GM21717 (cell line): Measurements from ENCODE around the gene IVD.

Source experiments
- ATAC-seq: cut with Tn5 transposase; IDR thresholded peaks from one replicate; pipeline ENCODE4 v1.9.1; 2021; ENCODE audit warnings: mild to moderate bottlenecking, moderate library complexity; ENCODE audit not compliant: unreplicated experiment

The IVD gene

DNA sequence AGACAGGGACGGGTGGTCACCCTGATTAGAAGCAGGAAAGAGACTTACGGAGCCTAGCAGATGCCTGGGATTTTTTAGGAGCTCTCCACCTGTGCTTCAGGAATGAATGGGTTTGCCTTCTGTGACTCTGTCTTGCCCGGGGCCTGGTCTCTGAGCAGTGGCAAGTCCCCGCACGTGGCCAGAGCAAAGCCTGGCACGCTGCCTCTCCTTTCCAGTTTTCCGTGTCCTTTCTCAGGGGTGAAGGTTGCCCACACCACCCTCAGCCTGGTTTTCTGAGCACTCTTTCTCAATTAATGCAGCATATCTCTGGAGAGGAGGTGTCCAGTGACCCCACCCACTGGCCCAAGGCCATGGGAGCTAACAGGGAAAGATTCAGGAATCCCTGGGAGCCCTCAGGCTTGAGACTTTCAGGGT is 50.7 kb downstream of the IVD start:
- no peak for ATAC-seq

DNA sequence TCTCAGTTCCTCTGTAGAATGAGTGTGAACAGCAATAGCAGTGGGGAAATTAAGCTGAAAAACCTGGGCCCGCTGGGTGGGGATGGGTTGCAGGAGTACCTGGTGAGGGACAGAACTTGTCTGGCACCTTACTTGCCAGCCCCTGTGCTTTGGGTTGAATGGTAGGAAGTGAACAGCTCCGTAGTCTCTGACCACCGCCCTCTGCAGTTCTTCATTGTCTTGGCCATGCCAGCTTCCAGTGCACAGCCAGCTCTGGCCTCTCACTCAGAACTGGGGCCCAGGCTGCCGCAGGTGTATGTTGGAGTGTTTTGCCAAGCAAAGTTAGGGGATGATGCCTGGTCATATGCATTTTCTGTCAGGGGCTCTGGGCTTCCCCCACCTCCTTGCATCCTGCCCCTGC is 51.1 kb downstream of the IVD start:
- no peak for ATAC-seq

DNA sequence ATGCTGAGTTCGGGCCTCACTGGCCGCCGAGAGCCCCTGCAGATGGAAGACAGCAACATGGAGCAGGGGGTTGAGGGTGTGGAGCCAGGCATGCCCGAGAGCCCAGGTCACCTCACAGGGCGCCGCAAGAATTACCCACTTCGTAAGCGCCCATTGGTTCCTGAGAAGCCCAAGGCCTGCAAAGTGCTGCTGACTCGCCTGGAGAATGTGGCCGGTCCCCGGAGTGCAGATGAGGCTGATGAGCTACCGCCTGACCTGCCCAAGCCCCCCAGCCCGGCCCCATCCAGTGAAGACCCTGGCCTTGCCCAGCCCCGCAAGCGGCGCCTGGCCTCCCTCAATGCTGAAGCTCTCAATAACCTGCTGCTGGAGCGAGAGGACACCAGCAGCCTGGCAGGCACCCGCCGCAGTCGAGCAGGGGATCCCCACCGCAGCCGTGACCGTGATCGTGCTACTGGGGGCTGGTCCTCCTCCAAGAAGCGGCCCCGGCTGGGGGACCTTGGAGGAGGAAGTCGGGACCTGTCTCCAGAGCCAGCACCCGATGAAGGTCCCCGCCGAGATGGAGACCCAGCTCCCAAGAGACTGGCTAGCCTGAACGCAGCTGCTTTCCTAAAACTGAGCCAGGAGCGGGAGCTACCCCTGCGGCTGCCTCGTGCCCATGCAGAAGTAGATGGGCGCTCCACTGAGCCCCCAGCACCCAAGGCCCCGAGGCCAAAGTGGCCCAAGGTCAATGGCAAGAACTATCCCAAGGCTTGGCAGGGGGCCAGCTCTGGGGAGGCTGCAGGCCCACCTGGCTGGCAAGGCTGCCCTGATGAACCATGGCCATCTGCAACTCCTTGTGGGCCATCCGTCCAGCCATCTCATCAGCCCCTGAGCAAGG is 53.1 kb downstream of the IVD start:
- no peak for ATAC-seq

DNA sequence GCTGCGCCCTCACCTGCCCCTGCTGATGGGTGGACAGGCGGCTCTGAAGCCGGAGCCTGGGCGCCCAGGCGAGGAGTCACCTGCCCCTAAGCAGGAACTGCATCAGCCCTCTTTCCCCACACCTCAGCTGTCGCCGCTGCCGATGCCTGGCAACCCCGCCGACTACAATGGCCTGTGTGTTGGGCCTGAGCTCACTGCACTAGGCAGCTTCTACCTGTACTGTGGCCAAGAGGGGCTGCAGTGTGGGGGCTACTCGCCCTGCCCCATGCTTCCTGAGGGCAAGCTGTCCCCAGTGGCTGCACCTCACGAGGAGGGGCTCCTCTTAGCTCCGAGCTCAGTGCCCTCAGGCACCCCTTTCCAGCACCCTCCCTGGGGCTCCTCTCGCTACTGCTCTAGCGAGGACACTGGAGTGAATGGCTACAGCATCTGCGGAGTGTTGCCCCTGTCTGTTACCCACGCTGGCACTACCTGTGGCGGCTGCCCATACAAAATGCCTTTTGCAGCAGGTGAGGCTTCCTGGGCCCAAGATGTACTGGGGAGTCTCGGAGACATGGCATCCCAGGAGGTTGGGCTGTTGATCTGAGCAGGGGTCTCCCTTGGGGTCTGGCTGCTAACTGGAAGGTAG is 53.9 kb downstream of the IVD start:
- no peak for ATAC-seq

DNA sequence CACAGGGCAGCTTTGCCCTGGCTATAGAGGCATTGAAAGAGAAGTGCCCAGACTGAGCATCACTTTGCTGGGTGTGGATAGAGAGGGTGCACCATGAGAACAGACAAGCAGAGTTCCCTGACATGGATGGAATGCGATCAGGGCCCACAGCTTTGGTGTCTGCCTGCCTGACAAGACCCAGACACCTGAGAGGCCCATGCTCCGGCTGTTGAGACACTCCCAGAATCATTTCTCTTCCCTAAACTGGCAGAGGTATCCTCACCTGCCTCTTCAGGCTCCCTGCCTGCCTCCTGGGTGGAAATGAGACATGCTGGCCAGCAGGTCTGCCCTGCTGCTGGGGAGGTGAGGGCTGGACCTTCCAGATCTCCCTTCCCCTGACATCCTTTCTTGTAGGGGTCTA is 54.8 kb downstream of the IVD start:
- ATAC-seq, result no peak

DNA sequence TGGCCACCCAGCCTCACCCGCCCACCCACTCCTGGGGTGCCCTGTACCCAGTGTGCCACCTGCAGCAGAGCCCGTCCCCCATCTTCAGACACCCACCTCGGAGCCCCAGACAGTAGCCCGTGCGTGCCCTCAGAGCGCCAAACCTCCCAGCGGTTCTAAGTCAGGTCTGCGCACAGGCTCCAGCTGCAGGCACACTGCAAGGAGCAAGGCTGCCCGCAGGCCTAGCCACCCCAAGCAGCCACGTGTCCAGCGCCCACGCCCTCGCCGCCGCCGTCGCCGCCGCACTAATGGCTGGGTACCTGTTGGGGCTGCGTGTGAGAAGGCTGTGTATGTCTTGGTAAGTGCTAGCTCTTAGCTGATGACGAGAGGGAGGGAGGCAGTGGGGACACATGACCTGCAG is 56.4 kb downstream of the IVD start:
- ATAC-seq, result no peak

DNA sequence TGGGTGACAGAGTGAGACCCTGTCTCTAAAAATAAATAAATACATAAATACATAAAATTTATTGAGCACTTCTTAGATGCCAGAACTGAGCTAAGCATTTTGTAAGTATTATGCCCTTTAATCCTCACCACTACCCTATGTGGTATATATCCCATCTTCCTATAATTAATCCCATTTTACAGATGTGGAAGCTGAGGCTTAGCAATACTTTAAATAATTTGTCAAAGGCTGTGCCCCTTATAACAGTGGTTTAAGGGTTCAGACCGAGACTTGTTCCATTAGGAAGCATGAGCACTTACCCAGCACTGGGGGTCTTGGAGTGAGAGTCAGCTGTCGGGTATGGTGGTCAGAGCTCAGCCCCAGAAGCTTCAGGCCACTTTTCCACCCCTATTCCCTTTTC is 57.7 kb downstream of the IVD start:
- no peak for ATAC-seq

DNA sequence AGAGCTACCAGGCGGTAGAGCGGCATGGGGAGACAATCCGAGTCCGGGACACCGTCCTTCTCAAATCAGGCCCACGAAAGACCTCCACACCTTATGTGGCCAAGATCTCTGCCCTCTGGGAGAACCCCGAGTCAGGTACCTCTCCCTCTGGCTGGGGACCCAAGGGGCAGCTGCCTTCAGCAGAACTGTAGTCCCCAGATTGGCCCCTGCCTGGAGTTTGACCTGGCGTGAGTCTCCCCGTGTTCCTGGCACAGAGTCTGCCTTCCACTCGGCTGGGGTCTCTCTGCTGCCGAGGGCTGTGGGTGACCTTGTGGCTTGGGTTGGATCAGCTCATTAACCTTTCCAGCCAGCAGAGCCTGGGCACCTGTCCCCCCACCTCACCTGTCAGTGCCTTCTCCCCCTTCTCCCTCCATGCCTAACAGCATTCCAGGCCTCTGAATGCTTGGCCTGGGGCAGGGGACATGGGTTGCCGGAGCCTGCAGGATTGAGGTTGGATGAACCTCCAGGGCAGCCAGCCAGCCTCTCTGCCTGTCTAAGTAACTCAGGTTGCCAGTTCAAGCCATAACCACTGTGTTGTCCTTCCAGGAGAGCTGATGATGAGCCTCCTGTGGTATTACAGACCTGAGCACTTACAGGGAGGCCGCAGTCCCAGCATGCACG is 58.4 kb downstream of the IVD start:
- no peak for ATAC-seq

DNA sequence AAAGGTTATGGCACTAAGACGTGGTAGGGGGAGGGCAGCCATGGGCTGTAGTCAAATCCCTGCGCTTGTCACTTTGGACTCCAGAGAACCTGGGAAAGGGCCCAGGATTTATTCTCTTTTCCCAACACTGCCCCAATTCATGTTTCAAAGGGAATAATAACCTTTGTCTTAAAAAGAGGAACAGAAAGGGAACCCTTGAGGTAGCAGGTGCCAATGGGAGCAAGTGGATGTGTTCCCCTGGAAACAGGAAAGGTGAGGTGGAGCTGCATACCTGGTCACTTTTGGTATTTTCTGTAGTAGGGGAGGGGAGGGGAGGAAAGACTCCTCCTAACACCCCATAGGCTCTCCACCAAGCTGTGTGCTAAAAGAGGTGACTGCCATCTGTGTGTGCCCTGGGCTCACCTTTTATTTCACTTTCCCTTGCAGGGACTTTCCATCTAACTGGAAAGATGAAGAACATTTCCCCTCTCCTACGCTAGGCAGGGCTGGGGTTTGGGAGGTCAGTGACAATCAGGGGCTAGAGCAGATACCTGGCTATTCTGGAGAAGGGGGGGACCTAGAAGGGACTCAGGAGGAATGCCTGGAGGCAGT is 59.1 kb downstream of the IVD start:
- ATAC-seq, result no peak

DNA sequence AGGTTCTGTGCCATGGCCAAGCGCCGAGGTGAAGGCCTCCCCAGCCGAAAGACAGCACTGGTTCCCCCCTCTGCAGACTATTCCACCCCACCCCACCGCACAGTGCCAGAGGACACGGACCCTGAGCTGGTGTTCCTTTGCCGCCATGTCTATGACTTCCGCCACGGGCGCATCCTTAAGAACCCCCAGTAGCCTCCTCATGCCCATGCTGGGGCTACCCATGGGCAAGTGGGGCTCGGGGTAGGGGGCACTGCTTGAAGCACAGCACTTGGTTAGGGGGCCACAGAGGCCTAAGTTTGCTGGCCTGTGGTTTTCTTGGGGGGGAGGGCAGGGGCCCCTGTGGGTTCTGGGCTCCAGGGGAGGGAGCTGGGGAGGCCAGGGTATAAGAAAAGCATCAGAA is 60.3 kb downstream of the IVD start:
- ATAC-seq, result no peak

DNA sequence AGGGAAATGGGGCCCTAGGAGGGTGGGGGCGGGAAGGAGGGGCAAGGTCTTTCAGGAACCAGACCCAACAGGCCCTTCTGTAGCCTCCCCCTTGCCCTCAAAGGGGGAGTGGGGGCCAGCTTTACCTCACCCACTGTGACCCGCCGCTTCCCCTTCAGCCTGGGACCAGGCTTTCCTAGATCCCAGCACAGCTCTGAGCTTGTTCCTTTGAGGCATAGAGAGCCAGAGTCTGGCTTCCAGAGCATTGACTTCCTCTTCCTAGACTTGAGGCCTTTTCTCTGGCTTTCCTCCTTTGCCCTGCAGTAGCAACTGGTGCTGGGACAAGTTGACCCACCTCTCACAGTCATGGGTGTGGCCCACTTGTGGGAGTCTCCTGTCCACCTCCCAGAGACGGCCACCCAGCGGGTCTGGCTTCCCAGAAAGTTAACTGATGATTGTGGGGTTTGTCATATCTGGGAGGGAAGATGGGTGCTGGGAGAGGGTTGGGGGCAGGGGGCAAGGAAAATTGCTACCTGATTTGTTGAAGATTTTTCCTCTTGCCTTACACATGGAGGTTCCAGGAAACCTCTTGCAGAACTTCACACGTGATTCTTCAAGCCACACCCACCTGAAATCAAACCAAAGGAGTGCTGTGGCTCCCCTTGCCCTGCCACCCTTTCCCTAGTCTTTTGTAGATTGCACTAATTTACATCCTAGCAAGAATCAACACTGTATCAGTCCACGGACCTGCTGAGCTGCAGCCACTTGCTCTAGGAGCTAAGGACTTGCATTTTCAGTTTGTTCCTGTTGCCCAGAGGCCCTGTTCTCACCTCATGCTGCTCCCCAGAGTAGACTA is 61.0 kb downstream of the IVD start:
- ATAC-seq, result no peak

DNA sequence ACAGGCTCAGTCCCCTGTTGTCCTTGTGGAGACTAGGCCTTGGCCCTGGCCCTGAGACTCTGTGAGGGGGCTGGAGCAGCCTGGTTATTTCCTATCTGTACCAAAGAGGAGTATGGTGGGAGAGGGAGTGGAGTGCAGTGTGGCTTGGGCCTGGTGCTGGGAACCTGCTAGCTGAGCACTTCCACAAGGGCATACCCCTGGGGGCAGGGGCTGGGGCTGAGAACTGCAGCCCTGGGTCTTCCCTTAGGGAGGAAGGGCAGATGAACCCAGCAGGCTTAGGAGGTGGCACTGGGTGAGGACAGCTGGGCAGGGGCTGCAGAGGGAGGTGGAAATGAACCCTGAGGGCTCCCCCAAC is 61.6 kb downstream of the IVD start:
- ATAC-seq, result no peak

DNA sequence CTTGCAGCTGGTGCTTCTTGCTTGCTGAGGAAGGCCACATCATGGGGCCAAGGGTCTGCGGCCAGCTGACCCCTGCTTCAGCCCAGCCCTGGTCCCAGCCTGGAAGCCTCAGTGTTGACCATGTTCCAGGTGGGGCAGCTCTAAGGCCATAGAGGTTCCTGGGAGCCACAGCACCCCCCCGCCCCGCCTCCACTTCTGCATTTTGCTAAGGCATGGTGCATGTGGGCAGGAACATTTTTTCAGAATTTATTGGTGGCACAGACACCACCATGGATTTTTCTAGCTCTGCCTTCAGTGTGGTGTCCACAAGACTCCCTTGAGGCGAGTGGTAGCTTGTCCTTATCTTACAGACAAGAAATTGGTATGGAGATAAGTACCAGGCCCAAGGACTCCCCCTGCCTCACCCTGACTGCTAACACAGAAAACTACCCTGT is 63.3 kb downstream of the IVD start:
- no peak for ATAC-seq

DNA sequence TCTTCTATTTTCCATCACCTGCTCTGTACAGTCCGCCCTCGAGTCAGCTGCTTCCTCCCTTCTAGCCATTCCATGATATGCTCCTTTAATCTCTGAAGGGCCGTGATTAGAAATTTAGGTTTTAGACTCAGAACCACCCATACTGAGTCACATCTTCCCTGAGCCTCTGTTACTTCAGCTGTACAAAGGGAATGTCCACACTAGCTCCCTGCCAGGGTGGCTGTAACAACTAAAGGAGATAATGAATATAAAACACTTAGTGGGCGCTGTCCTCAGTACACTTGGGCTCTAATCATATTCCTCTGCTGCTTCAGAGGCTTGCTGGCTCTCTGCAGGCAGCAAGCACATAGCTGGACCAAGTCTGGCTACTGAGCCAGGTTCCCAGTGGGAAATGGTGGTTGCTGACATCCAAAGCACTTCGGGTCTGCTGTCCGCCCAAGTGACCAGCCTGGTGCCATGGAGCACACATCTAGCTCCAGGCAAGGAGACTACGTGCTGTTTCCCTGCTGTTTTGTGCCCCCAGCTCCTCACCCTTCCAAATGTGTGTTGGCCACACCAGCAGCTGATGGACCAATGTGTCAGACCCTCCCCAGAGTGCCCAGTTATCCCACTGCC is 64.3 kb downstream of the IVD start:
- no peak for ATAC-seq

DNA sequence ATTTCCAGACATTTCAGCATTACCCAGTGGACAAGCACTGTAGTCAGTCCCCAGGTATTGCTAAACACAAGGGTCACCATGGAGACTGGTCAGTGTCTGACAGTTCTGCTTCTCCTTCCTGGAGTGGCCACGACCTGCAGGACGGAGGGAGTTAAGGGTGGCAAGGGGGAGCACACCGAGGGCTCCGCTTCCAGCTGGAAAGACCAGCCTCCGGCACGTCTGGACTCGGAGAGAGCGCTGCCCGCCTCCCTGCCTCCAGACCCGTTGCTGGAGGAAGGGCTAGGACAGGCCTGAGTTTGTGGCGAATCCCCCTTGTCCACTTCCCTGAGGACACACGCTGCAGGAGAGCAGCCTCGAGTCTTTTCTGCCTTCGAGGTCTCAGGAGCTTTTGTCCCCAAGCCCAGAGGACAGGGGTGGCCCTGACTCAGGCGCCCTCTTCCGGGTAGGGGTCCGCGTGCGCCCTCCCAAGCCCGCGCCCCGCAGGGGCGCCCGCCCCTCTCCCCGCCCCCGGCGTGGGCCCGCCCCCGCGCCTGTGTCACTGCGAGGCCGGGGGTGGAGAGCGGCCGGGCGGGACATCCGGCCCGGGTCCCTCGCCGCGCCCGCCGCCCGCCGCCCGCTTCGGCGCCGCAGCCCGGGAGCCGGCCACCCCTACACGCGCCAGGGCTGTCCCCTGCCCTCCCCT is 65.0 kb downstream of the IVD start, which contains the start of gene CHST14:
CHST14 (plus strand) TSS at position 562 of the 682 bp plus-strand sequence. CDS start 230 bp downstream, outside the sequence.
- peak; percentile 50 for ATAC-seq
